NCI-H2171 treated with DMSO at 0.1 percent for 48 hours (cell line): Measurements from ENCODE around the gene ARHGEF39.

Experiments
- DNase-seq: peaks from one replicate; lab custom pipeline; 2025; lab: John Stamatoyannopoulos, UW

ARHGEF39 gene

DNA sequence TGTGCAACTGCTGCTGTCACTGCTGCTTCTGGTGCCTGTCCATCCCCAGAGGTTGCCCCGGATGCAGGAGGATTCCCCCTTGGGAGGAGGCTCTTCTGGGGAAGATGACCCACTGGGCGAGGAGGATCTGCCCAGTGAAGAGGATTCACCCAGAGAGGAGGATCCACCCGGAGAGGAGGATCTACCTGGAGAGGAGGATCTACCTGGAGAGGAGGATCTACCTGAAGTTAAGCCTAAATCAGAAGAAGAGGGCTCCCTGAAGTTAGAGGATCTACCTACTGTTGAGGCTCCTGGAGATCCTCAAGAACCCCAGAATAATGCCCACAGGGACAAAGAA is 9.0 kb upstream of the ARHGEF39 start:
- DNase-seq = no peak

GRCh38 chr9:35673132-35674024 is 8.4 kb upstream of the ARHGEF39 start, which contains the start of gene CA9:
TSS of gene CA9 (plus strand) at chr9:35673928. CDS start at chr9:35673960, 32 bp downstream.
- peak; percentile 71 for DNase-seq

DNA sequence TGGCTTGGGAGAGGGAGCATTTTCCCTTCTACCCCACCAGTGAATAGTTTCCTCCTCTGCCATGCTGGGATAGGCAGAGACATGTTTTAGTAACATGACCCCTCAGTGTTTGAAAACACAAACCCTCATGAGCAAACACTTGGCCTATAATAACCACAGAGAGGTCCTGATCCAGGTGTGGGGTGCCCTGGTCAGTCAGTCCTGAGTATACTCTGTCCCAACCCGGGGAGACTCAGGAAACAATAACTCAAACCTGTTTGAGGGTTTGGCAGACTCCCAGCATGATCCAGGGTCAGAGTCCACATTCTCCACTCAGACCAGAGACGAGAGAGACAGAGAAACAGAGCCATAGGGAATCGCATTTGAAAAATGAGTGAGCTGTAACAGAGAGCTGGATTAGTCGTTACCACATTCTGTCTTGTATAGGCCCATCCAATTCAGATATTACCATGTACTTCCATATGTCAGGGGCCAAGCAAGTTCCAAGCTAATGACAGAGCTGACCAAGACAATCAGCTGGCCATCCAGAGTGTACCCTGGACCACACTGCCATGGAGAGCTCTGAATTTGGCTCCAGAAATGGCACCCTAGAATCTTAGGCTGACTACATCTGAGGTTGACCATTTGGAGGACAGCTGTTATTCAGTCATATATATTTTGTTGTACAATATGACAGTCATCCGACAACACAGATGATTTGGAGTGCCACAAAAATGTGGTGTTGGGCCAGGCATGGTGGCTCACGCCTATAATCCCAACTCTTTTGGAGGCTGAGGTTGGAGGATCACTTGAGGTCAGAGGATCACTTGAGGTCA is 4.5 kb upstream of the ARHGEF39 start:
- DNase-seq = no peak

DNA sequence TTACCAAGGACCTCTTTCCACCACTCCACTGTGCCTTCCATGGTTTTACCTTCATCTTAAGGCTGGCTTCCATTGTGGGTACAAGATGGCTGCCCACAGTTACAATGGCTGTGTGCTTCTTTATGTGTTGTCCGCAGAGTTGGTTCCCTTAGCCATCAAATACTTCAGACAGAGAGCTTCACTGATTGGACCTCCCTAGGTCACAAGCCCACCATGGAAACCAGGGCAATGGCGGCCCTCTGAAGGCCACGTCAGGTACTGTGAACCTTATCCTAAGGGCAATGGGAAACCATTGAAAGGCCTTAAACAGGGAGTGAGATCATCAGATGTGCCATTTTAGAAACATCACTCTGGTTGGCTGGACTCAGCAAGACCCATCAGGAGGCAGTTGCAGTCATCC is 2.9 kb upstream of the ARHGEF39 start:
- no peak for DNase-seq

DNA sequence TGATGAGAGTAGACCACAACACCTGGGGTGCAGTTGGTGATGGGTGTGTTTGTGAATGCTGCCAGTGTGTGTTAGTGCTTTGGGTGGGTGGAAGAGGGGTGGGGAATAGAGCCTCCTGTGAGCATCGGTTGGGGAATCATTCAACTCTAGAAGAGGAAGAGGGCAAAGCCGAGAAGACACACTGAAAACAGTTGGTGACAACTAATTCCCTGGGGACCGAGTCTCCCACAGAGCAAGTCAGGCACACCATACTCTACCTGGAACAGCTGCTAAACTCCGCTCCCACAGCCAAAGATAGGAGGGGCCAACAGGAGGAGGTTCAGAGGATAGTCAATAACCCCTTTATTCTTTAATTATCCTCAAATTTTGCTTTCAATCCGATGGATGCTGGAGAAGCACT is 1.6 kb upstream of the ARHGEF39 start:
- DNase-seq = no peak

DNA sequence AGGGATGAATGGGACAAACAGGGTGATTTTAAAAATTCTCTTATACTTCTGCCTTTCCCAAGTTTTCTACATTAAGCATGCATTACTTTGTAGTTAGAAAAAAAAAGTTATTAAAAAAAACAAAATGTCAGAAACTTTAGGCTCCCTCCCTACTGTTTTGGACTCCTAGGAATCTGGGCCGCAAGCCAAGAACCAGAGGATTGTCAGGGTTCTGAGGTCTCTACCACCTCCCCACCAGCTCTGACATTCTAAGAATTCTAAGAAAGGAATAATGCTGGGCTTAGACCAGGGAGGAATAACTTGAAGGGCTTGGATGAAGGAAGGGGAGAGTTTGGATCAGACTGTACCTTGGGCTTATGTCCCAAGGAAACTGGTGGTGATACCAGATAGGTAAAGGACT is 1.1 kb upstream of the ARHGEF39 start:
- no peak for DNase-seq

DNA sequence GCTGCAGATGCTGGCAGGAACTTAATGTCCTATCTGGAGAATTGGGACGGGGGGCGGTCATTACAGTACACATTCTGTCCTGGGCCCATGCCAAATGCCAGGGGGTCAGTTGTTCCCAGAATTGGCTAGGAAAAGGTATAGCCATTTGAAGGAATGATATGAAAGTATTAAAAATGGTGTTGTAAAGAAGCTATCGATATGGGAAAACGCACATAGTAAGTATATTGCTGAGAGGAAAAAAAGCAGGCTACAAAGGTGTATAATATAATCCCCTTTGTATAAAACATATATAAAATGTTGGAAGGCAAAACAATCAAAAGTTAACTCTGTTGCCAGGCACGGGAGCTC is 450 bp upstream of the ARHGEF39 start:
- DNase-seq = no peak

DNA sequence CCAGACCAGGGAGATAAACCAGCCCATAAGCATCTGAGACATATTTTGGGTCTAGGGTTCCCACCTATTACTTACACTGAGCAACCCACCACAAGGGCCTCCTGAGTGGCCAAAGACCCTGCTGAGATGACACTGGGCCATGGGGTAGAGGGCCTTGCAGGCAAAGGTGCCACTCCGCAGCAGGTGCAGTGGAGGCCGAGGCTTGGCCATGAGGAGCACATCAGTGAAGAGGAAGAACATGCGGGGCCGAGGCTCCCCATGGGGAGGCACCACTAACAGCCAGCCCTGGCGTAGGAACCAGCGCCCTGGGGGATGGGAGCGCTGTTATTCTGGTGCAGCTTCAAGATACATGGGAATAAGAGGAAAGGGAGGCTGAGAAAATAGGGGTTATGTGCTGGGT is 2.6 kb downstream of the ARHGEF39 start:
- DNase-seq = no peak

GRCh38 chr9:35661756-35662350 is 3.1 kb downstream of the ARHGEF39 start:
- DNase-seq = no peak

DNA sequence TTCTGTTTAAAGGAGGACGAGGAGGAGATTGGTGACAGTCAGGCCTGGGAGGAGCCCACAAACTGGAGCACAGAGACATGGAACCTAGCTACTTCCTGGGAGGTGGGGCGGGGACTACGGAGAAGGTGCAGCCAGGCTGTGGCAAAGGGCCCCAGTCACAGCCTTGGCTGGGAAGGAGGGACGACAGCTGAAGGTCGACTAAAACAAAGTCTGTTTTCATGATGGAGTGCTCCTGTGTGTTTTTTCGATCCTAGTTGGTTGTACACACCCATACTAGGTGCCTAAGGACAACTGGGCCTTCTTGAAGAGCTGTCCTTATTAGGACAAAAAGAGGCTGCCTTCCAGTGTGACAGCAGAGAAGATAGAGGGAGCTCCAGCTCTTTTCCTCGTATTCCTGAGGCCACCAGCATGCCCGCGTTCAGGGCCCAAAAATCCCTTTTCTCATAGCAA is 4.0 kb downstream of the ARHGEF39 start:
- no peak for DNase-seq

- peak; percentile 20 for DNase-seq
These were observed 5.7 kb downstream of the ARHGEF39 start for GRCh38 chr9:35659340-35659739.

DNA sequence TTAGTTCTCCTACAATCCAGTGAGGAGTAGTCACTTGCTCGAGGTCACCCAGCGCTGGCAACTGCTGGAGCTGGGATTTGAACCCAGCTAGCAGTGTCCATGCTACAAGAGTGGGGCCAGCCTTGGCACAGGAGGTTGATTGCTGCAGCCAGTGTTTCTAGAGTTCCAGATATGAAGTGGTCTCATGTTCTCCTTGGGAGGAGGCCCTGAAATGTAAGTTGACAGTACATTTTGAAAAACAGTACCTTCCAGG is 6.1 kb downstream of the ARHGEF39 start:
- no peak for DNase-seq

GRCh38 chr9:35658137-35658967 is 6.6 kb downstream of the ARHGEF39 start, which contains the start of gene CCDC107:
TSS of gene CCDC107 (plus strand) at chr9:35658292. CDS start at chr9:35658380, 88 bp downstream.
- peak; percentile 74 for DNase-seq

DNA sequence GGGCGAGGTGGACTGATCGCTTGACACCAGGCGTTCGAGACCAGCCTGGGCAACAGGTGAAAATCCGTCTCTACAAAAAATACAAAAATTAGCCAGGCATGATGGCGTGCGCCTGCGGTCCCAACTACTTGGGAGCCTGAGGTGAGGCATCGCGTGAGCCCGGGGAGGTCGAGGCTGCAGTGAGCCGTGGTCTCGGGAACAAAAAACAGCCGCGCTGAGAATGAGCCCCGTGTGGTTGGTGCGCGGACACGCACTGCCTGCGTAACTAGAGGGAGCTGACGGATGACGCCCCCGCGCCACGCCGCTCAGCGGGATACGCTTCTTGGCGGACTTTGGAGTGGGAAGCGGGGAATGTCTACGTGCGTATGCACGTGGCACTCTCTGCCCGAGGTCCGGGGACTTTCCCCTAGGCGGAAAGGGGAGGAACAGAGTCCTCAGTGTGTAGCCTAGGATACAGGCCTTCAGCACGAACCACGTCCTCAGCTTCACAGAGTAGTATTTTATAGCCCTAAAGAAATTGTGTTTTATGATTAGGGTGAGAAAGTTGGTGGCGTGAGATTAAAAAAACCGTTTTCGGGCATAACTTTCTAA is 7.4 kb downstream of the ARHGEF39 start, which contains the start of gene RMRP:
RMRP (minus strand) TSS at position 474 of the 591 bp plus-strand sequence.
- DNase-seq = peak; percentile 91

DNA sequence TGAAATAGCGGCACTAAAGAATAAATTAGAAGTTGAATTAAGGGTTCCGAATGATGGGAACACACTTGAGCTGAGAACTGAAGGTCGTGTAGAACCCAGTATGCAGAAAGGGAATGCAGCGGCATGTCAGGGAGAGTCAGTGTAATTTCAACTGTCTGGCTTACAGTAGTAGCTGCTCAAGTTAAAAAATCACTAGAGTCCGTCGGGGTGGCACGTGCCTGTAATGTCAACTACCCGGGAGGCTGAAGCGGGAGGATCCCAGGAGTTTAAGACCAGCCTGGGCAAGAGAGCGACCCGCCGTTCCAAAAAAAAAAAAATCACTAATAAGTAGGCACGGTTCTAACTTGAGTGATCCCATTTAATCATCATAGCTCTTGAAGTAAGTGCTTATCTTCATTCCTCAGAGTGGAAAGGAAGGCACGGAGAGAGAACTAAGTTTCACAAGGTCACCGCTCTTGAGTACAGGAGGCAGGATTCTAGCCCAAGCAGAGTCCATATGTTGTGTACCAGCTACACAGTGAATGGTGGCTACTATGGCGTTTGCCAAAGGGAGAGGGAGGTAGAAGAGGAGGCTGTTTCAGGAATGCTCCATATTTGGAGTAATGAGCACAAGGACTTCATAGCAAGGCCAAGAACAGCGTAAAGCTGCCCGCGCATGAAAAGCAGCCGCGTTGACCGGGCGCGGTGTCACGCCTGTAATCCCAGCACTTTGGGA is 8.0 kb downstream of the ARHGEF39 start:
- peak; percentile 38 for DNase-seq

GRCh38 chr9:35656348-35656747 is 8.6 kb downstream of the ARHGEF39 start:
- DNase-seq = no peak

- no peak for DNase-seq
These were observed 11.4 kb downstream of the ARHGEF39 start for GRCh38 chr9:35653611-35654010.

DNA sequence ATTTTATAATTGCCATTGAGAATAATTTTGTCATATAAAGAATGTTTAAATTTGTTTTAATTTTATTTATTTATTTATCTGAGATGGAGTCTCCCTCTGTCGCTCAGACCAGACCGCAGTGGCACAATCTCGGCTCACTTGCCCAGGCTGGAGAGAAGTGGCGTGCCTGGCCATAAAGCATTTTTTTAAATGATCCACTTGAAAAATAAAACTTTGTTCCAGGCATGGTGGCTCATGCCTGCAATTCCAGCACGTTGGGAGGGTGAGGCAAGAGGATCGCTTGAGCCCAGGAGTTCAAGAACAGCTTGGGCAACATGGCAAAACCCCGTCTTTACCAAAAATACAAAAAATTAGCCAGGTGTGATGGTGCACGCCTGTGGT is 12.2 kb downstream of the ARHGEF39 start:
- DNase-seq = no peak

- no peak for DNase-seq
These were observed 12.8 kb downstream of the ARHGEF39 start for GRCh38 chr9:35651956-35652828.
